Upper lobe of left lung (tissue), 6 donors: Measurements from ENCODE around the gene GCNT3. TPM values are rescaled to one million over a fixed set of nuclear protein-coding genes. Genes with fewer than 3 reads are reported as not detected.

Experiments used
- ATAC-seq, 2 donors: fragments of 200-7000 bp; cut with Tn5 transposase; one replicate each; pipeline ENCODE4 v1.9.1; 2022; ENCODE audit warnings: mild to moderate bottlenecking in 2 of 2, moderate library complexity in 2 of 2; ENCODE audit not compliant: low FRiP score in 2 of 2
- DNase-seq, 2 donors: peaks; one replicate each; pipeline ENCODE4 v3.0.0-alpha.2; 2019 to 2020
- H3K27ac ChIP-seq, 4 donors: fragments of 200-600 bp; sonication (generic); one replicate each; pipeline ENCODE4 v1.5.1; 2016 to 2019
- H3K27me3 ChIP-seq, 4 donors: fragments of 200-600 bp; sonication (generic); one replicate each; pipeline ENCODE4 v1.5.1; 2017 to 2019
- H3K36me3 ChIP-seq, 4 donors: fragments of 200-600 bp; sonication (generic); one replicate each; pipeline ENCODE4 v1.5.1; 2016 to 2019
- H3K4me1 ChIP-seq, 4 donors: fragments of 200-600 bp; sonication (generic); one replicate each; pipeline ENCODE4 v1.5.1; 2018 to 2019
- H3K4me3 ChIP-seq, 4 donors: fragments of 200-600 bp; sonication (generic); one replicate each; pipeline ENCODE4 v1.5.1; 2017 to 2019; ENCODE audit warnings: mild to moderate bottlenecking in 2 of 4, moderate library complexity in 1 of 4
- H3K9me3 ChIP-seq, 4 donors: fragments of 200-600 bp; sonication (generic); one replicate each; pipeline ENCODE4 v1.5.1; 2018 to 2019
- EP300 ChIP-seq, 4 donors: sonication (generic); formaldehyde crosslinking; IDR thresholded peaks; one replicate each; pipeline ENCODE4 v1.5.1; 2017; ENCODE audit warnings: antibody characterized with exemption in 4 of 4, control low read depth in 2 of 4
- POLR2A ChIP-seq, 4 donors: fragments of 450-650 bp; IDR thresholded peaks; one replicate each; pipeline ENCODE4 v1.5.1; 2016 to 2017; ENCODE audit warnings: antibody characterized with exemption in 4 of 4, mild to moderate bottlenecking in 2 of 4
- POLR2AphosphoS5 ChIP-seq, 2 donors: sonication (generic); formaldehyde crosslinking; IDR thresholded peaks; one replicate each; pipeline ENCODE4 v1.5.1; 2017; ENCODE audit warnings: antibody characterized with exemption in 2 of 2
- WGBS, 2 donors: methylation state at CpG; one replicate each; pipeline ENCODE4 v1.1.5; 2017 to 2018; 5-methylcytosine and 5-hydroxymethylcytosine counted together
- total RNA-seq, 6 donors: library from RNA; depleted of rRNA in 4 of 6; stranded (reverse); fragments of >200 nt in 4 of 6; gene quantifications; one replicate each; pipeline versions ENCODE4 v1.1.0 to v1.2.1, GENCODE V29; 2016 to 2021
- TF ChIP-seq, protein P1 (sequence below), 6 experiments: fragments of 450-650 bp in 4 of 6; fragments of 200-600 bp in 2 of 6; sonication (generic) in 2 of 6; IDR thresholded peaks; one replicate each; pipeline ENCODE4 v1.5.1; 2016 to 2019; ENCODE audit warnings: antibody characterized with exemption in 6 of 6
- donor health status: DM: no; HTN: no; CAD: no; lungs with moderate emphysema.
- donor health status: DM: no; HTN: yes; CAD: no; lungs with severe emphysema.

GCNT3 gene, protein sequence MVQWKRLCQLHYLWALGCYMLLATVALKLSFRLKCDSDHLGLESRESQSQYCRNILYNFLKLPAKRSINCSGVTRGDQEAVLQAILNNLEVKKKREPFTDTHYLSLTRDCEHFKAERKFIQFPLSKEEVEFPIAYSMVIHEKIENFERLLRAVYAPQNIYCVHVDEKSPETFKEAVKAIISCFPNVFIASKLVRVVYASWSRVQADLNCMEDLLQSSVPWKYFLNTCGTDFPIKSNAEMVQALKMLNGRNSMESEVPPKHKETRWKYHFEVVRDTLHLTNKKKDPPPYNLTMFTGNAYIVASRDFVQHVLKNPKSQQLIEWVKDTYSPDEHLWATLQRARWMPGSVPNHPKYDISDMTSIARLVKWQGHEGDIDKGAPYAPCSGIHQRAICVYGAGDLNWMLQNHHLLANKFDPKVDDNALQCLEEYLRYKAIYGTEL
- total RNA-seq, result 1 to 10 TPM in 3 of 6 donors, under 1 TPM in 1, not detected in 2; 0.30 to 5.7 (median 1.6) TPM

DNA sequence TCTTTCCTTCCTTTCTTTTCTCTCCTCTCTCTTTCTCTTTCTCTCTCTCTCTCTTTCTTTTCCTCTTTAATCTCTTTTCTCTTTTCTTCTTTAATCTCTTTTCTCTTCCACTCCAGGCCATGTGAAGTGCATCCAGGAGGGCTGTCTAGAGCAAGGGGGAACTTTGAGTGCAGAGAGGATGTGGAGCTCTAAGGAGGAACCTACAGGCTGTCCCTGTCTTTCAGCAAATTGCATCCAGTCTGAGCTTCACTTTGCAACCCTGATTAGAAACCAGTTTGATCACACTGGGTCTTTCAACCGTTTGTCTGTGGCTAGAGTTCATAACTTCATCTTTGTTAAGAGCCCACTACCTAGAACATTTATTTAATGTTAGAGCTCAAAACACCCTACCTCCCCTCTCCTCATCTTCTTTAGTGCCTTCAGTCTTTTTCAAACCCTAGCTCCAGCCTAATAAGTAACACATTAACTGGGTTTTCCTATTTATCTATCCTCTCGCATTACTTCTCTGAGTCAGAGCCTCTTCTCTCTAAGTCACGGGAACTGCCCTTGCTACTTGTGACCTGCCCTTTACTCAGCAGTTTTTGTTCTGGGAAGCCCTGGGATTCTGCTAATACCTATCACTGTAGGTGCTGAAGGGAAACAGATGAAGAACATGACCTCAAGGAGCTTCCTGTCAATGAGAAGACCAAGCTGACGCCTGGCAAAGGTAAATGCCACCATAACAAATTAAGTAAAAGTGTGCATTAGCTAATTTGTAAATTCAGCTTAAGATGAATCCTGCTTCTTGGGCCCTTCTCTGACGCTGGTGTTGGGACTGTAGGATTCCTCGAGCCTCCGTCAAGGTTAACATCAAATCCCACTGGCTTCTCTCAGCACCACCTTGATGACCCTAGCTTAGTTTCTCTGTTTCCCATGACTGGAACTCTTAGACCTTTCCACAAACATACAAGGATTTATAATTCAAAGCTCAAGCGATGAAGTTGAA, at the start of gene GCNT3:
Gene GCNT3 (plus strand): TSS at position 508 of the 985 bp plus-strand sequence. CDS start 6,456 bp downstream, outside the sequence.
- Histone ChIP-seq H3K27me3 (no peaks in the 10 kb centered on the region), H3K4me3 (no peak within 1 kb of the TSS), H3K36me3 (no peaks in the 10 kb centered on the region), H3K27ac (no peak within 1 kb of the TSS), H3K4me1 (peaks cover 0 to 5% (median 0%) of the 10 kb centered on the region in 4 donors), H3K9me3 (no peaks in the 10 kb centered on the region)
- 68 to 72% methylated on average over 8 of the region's 8 CpGs for WGBS, 2 donors
- ATAC-seq (no peak), DNase-seq (peak in 1 of 2 donors; percentile 55)
- TF ChIP-seq EP300 (IDR thresholded peaks at IDR 0.05) (peak in 1 of 4 donors; percentile 59), POLR2AphosphoS5 (IDR thresholded peaks at IDR 0.05) (no peak)

DNA sequence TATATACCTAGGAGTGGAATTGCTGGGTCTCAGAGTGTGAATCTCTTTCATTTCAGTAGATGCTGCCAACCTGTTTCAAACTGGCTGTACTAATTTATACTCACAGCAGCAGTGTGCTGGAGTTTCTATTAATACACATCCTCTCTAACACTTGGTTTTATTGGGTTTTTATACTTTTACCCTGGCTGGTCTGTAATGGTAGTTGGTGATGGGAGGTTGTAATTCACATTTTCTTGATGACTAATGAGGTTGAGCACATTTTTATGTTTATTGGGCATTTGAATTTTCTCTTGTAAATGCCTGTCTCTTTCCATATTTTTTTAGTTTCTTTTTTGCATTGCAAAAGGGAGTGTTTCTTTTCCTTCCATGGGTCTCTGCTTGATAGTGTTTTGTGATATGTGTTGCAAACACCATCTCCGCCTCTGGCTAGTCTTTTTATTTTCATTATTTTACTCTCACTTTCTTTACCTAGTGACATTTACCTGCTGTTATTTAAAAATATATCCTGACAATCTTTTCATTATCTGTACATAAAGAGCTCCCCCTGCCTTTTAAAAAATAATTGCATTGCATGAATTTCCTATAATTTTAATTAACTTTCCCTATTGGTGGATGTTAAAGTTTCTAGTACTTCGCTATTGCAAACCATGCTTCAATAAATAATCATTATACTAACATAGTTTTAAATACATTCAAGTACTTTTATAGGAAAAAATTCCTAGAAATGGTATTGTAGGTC, 49.0 kb upstream of the GCNT3 start:
- H3K4me3 ChIP-seq, result no peak overlapping the region
- H3K36me3 ChIP-seq, result no peaks in the 10 kb centered on the region
- no peaks in the 10 kb centered on the region for H3K4me1 ChIP-seq
- DNase-seq, result no peak
- ATAC-seq, result no peak
- no peak for TF ChIP-seq POLR2A (IDR thresholded peaks at IDR 0.05)
- TF ChIP-seq, protein P1, sequence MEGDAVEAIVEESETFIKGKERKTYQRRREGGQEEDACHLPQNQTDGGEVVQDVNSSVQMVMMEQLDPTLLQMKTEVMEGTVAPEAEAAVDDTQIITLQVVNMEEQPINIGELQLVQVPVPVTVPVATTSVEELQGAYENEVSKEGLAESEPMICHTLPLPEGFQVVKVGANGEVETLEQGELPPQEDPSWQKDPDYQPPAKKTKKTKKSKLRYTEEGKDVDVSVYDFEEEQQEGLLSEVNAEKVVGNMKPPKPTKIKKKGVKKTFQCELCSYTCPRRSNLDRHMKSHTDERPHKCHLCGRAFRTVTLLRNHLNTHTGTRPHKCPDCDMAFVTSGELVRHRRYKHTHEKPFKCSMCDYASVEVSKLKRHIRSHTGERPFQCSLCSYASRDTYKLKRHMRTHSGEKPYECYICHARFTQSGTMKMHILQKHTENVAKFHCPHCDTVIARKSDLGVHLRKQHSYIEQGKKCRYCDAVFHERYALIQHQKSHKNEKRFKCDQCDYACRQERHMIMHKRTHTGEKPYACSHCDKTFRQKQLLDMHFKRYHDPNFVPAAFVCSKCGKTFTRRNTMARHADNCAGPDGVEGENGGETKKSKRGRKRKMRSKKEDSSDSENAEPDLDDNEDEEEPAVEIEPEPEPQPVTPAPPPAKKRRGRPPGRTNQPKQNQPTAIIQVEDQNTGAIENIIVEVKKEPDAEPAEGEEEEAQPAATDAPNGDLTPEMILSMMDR (IDR thresholded peaks at IDR 0.05), result no peak
- no peak for TF ChIP-seq POLR2AphosphoS5 (IDR thresholded peaks at IDR 0.05)
- no peak for TF ChIP-seq EP300 (IDR thresholded peaks at IDR 0.05)
- no peaks in the 10 kb centered on the region for H3K27me3 ChIP-seq
- H3K9me3 ChIP-seq, result peaks cover 0 to 9% (median 3%) of the 10 kb centered on the region in 4 donors
- 92 to 95% methylated on average over 2 of the region's 2 CpGs for WGBS, 2 donors
- H3K27ac ChIP-seq, result no peak overlapping the region

DNA sequence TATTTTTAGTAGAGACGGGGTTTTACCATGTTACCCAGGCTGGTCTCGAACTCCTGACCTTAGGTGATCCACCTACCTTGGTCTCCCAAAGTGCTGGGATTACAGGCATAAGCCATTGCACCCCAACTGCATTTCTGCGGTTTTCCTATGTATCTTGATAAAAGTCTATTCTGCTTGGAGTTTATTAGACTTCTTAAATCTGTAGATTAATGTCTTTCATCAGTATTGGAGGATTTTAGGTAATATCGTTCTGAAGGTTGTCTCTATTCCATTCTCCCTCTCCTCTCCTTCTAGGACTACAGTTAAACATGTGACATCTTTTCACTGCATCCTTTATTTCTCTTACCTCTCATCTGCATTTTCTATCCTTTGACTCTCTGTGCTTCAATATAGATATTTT, 46.3 kb upstream of the GCNT3 start:
- H3K9me3 ChIP-seq, result peaks cover 0 to 9% (median 3%) of the 10 kb centered on the region in 4 donors
- TF ChIP-seq POLR2AphosphoS5 (IDR thresholded peaks at IDR 0.05), result no peak
- TF ChIP-seq POLR2A (IDR thresholded peaks at IDR 0.05), result no peak
- TF ChIP-seq, protein P1 (IDR thresholded peaks at IDR 0.05), result no peak
- no peak for TF ChIP-seq EP300 (IDR thresholded peaks at IDR 0.05)
- no peak overlapping the region for H3K4me3 ChIP-seq
- H3K27ac ChIP-seq, result no peak overlapping the region
- ATAC-seq (no peak), DNase-seq (no peak)
- H3K36me3 ChIP-seq, result no peaks in the 10 kb centered on the region
- no peaks in the 10 kb centered on the region for H3K4me1 ChIP-seq
- 91 to 94% methylated on average over 4 of the region's 4 CpGs for WGBS, 2 donors
- no peaks in the 10 kb centered on the region for H3K27me3 ChIP-seq

DNA sequence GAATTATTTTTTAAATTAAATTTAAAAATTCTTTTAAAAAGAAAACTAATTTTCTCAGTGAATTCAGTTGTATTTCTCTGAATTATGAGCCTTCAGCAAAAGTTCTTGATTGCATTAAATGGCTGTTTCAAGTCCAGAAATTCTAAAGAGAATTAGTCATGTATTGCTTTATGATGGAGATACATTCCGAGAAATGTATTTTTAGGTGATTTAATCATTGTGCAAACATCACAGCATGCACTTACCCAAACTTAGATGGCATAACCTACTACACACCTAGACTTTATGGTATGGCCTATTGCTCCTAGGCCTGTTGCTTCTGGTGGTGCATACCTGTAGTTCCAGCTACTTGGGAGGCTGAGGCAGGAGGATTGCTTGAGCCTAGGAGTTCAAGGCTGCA, 44.3 kb upstream of the GCNT3 start:
- 94% methylated on average over 1 of the region's 1 CpG for WGBS, 2 donors
- H3K4me3 ChIP-seq, result no peak overlapping the region

More for the DNA sequence above, 44.3 kb upstream of the GCNT3 start:
- Histone ChIP-seq H3K36me3 (no peaks in the 10 kb centered on the region), H3K27ac (no peak overlapping the region), H3K9me3 (peaks cover 0 to 9% (median 3%) of the 10 kb centered on the region in 4 donors), H3K27me3 (no peaks in the 10 kb centered on the region), H3K4me1 (no peaks in the 10 kb centered on the region)
- ATAC-seq, result no peak
- no peak for TF ChIP-seq POLR2A (IDR thresholded peaks at IDR 0.05)
- no peak for TF ChIP-seq POLR2AphosphoS5 (IDR thresholded peaks at IDR 0.05)
- TF ChIP-seq EP300 (IDR thresholded peaks at IDR 0.05), result no peak
- TF ChIP-seq, protein P1 (IDR thresholded peaks at IDR 0.05), result no peak
- DNase-seq, result no peak
